Keratinocyte (primary cell): ENCODE results near the gene TTLL8. TPM values are rescaled to one million over a fixed set of nuclear protein-coding genes. Genes with fewer than 3 reads are reported as not detected.

Experiments
- DNase-seq: peaks from one replicate; pipeline ENCODE4 v3.0.0-alpha.2; 2011; ENCODE audit warnings: low read depth, missing footprints, low spot score
- FAIRE-seq: peaks from 2 replicates; lab custom pipeline; 2011; peaks lifted over from hg19 to GRCh38; lab: Jason Lieb, UNC
- H2AFZ ChIP-seq: 2 replicates; pipeline ENCODE4 v1.6.0; 2012; ENCODE audit warnings: low read length, control low read depth, inconsistent platforms; ENCODE audit not compliant: control insufficient read depth
- H3K27ac ChIP-seq: 2 replicates; pipeline ENCODE4 v1.5.1; 2011; ENCODE audit warnings: low read length; ENCODE audit not compliant: control insufficient read depth, insufficient read depth
- H3K27me3 ChIP-seq: 3 replicates; pipeline ENCODE4 v1.6.0; 2011; ENCODE audit warnings: low read length; ENCODE audit not compliant: control insufficient read depth, insufficient read depth; ENCODE audit errors: extremely low read depth
- H3K36me3 ChIP-seq, 2 experiments: 2 replicates in 1 of 2; 3 replicates in 1 of 2; pipeline ENCODE4 v1.5.1; 2011; ENCODE audit warnings: low read length in 2 of 2, mild to moderate bottlenecking in 1 of 2; ENCODE audit not compliant: control insufficient read depth in 2 of 2, insufficient read depth in 2 of 2; ENCODE audit errors: extremely low read depth in 1 of 2
- H3K4me1 ChIP-seq: 3 replicates; pipeline ENCODE4 v1.5.1; 2011; ENCODE audit warnings: low read length; ENCODE audit not compliant: control insufficient read depth, insufficient read depth; ENCODE audit errors: extremely low read depth
- H3K4me2 ChIP-seq: 3 replicates; pipeline ENCODE4 v1.6.0; 2011; ENCODE audit warnings: low read depth, low read length; ENCODE audit not compliant: control insufficient read depth, insufficient read depth; ENCODE audit errors: extremely low read depth
- H3K4me3 ChIP-seq, 3 experiments: fragments of 200-600 bp in 1 of 3; sonication (generic) in 1 of 3; 2 replicates in 2 of 3; 3 replicates in 1 of 3; pipeline ENCODE4 v1.5.1; 2011 to 2016; ENCODE audit warnings: low read length in 3 of 3, mild to moderate bottlenecking in 3 of 3, control low read depth in 2 of 3, inconsistent platforms in 1 of 3, low read depth in 1 of 3, mixed read lengths in 1 of 3, mixed run types in 1 of 3, moderate library complexity in 1 of 3; ENCODE audit not compliant: control insufficient read depth in 2 of 3, insufficient read depth in 2 of 3; ENCODE audit errors: extremely low read depth in 1 of 3
- H3K79me2 ChIP-seq: 2 replicates; pipeline ENCODE4 v1.6.0; 2012; ENCODE audit warnings: low read length; ENCODE audit not compliant: control insufficient read depth, insufficient read depth
- H3K9ac ChIP-seq: 3 replicates; pipeline ENCODE4 v1.6.0; 2011; ENCODE audit warnings: low read length; ENCODE audit not compliant: control insufficient read depth, insufficient read depth; ENCODE audit errors: extremely low read depth
- H3K9me1 ChIP-seq: 3 replicates; pipeline ENCODE4 v1.6.0; 2011; ENCODE audit warnings: low read length; ENCODE audit not compliant: control insufficient read depth, insufficient read depth; ENCODE audit errors: extremely low read depth
- H3K9me3 ChIP-seq: 2 replicates; pipeline ENCODE4 v1.5.1; 2012; ENCODE audit warnings: low read depth, low read length; ENCODE audit not compliant: control insufficient read depth
- H4K20me1 ChIP-seq: 3 replicates; pipeline ENCODE4 v1.6.0; 2011; ENCODE audit warnings: low read length; ENCODE audit not compliant: control insufficient read depth, insufficient read depth; ENCODE audit errors: extremely low read depth
- CTCF ChIP-seq, 3 experiments: IDR thresholded peaks in 1 of 3; conservative IDR thresholded peaks in 1 of 3; optimal IDR thresholded peaks in 1 of 3; 2 replicates in 2 of 3; 3 replicates in 1 of 3; pipeline versions ENCODE3 to v1.5.1; 2011; ENCODE audit warnings: low read length in 3 of 3, mild to moderate bottlenecking in 3 of 3, moderate library complexity in 2 of 3, control low read depth in 1 of 3, inconsistent platforms in 1 of 3; ENCODE audit not compliant: insufficient read depth in 2 of 3; ENCODE audit errors: extremely low read depth in 1 of 3
- EZH2 ChIP-seq: IDR thresholded peaks from one replicate; pipeline ENCODE4 v1.6.1; 2012; ENCODE audit warnings: inconsistent platforms, mild to moderate bottlenecking, low read length, moderate library complexity
- dilution Hi-C: fragments of 300-500 bp; cut with MboI; formaldehyde crosslinking; loops from one replicate; pipeline ENCODE4 v1.7.0; 2020; ENCODE audit warnings: low sequenced_read_pairs; ENCODE audit not compliant: extremely low pct_ligation_motif_present
- polyA plus RNA-seq, 5 experiments: library from polyadenylated mRNA; depleted of rRNA in 3 of 5; stranded (reverse) in 3 of 5; stranded (forward) in 1 of 5; unstranded in 1 of 5; fragments of >200 nt; gene quantifications; 1 replicate in 1 of 5; 2 replicates in 3 of 5; 3 replicates in 1 of 5; pipeline versions ENCODE4 v1.2.1 to v1.2.3, GENCODE V29; 2011 to 2012; ENCODE audit warnings: missing spikeins in 2 of 5, low read depth in 1 of 5, low replicate concordance in 1 of 5

TTLL8 gene
- polyA plus RNA-seq, 1 donor (not counting 4 experiments of a cell fraction or from before 2014, with no cell fraction given) = not detected

GRCh38 chr22:50035131-50035881 is 22.8 kb downstream of the TTLL8 start:
- no peaks in the 10 kb centered on the region for H3K27me3 ChIP-seq
- no peak overlapping the region for H3K9ac ChIP-seq
- H4K20me1 ChIP-seq = no peaks in the 10 kb centered on the region
- H3K4me2 ChIP-seq = no peak overlapping the region
- H3K9me1 ChIP-seq = no peaks in the 10 kb centered on the region
- H3K9me3 ChIP-seq = peaks cover 6% of the 10 kb centered on the region
- H3K4me1 ChIP-seq = no peaks in the 10 kb centered on the region
- no peaks in the 10 kb centered on the region for H3K79me2 ChIP-seq
- DNase-seq (no peak), FAIRE-seq (no peak)
- no peak overlapping the region for H3K27ac ChIP-seq
- dilution Hi-C loops = no loop called here
- no peak overlapping the region for H3K4me3 ChIP-seq
- no peak overlapping the region for H2AFZ ChIP-seq
- no peaks in the 10 kb centered on the region for H3K36me3 ChIP-seq
- TF ChIP-seq CTCF (optimal IDR thresholded peaks at IDR 0.05 in 1 of 3, IDR thresholded peaks at IDR 0.05 in 1 of 3, conservative IDR thresholded peaks at IDR 0.05 in 1 of 3; ENCODE audit: extremely low read depth in 1 of 3, insufficient read depth in 2 of 3, low read length in 3 of 3) (no peak), EZH2 (no peak)

- DNase-seq (no peak), FAIRE-seq (no peak)
- Histone ChIP-seq H3K9me1 (no peaks in the 10 kb centered on the region), H3K9me3 (no peaks in the 10 kb centered on the region), H3K4me1 (no peaks in the 10 kb centered on the region), H3K4me2 (no peak overlapping the region), H4K20me1 (no peaks in the 10 kb centered on the region), H3K27me3 (no peaks in the 10 kb centered on the region), H3K9ac (no peak overlapping the region), H3K27ac (no peak overlapping the region), H2AFZ (no peak overlapping the region), H3K36me3 (no peaks in the 10 kb centered on the region), H3K4me3 (no peak overlapping the region), H3K79me2 (no peaks in the 10 kb centered on the region)
- TF ChIP-seq EZH2 (no peak), CTCF (optimal IDR thresholded peaks at IDR 0.05 in 1 of 3, IDR thresholded peaks at IDR 0.05 in 1 of 3, conservative IDR thresholded peaks at IDR 0.05 in 1 of 3; ENCODE audit: extremely low read depth in 1 of 3, insufficient read depth in 2 of 3, low read length in 3 of 3) (no peak)
- dilution Hi-C loops = no loop called here
Measured at GRCh38 chr22:50034126-50035081, 23.7 kb downstream of the TTLL8 start.
